NCI-H146 treated with DMSO at 0.1 percent for 48 hours (cell line): ENCODE data around the gene CREBBP.

ENCODE experiments used
- DNase-seq: peaks from one replicate; lab custom pipeline; 2025; ENCODE audit not compliant: unreplicated experiment; lab: John Stamatoyannopoulos, UW

CREBBP gene

DNA sequence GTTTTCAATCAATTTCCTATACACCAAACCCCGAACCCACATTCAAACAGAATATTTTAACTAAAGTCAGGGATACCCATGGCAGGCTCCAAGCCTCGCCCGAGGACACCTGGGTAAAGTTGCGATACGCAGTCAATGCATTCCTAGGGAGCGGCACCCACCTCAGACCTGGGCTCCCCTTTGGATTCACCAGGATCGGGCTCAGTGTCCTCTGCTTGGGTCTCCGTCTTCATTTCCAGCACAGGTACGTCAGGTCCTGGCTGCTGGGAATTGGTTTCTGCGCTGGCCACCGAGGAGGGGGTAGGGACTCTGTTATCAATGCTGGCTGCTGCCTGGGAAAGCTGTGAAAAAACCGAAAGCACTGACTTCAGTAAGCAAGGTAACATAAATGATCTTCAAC lies 111.5 kb downstream of the CREBBP start:
- DNase-seq, result no peak

DNA sequence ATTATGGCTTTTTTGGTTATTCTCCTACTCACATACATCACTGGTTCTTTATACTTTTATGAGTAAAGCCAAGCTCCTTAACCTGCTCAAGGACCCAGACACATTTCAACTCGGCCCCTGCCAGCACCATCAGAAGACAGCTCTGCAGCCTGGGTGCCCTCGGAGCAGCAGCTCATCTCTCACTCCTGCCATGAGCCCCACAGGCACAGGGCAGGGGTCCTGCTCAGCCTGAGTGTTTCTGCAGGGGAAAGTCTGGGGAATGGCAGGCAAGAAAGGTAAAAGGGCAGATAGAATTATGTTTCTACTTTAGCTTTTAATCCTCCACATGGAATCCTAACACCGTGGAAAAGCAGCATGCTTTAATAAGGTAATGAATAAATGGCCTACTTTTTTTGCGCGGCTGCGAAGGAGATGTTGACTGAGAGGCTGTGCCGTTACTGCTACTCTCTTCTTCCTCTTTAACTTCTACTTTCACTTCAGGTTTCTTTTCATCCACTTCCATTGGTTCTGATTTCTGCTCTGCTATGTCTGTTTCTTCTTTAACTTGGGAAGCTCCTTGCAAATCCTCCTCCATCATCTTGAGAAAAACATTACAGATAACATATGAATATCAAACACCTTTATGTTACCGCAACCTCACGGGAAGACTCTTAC lies 113.1 kb downstream of the CREBBP start:
- DNase-seq, result no peak

DNA sequence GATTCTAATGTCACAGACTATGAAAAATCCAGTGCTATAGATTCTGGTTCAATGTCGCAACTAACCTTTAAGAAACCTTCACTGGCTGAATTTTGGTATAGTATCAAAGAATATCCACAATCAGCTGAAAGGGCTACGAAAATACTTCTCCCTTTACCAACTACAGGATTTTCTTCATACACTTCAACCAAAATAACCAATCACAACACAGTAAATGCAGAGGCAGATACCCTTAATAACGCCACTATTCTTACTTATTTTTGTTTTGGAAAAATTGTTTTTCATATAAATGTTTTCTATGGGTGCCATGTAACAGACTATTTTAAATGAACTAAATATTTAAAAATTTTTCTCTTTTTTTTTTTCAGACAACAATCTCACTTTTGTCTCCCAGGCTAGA lies 114.3 kb downstream of the CREBBP start:
- no peak for DNase-seq

DNA sequence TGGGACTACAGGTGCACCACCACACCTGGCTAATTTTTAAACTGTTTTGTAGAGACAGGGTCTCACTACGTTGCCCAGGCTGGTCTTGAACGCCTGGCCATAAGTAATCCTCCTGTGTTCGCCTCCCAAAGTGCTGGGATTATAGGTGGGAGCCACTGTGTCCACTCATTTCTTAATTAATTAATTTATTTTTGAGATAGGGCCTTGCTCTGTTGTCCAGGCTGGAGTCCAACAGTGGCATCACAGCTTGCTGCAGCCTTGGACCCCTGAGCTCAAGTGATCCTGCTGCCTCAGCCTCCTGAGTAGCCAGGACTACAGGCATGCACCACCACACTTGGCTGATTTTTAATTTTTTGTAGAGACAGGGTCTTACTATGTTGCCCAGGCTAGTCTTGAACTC lies 116.1 kb downstream of the CREBBP start:
- no peak for DNase-seq

DNA sequence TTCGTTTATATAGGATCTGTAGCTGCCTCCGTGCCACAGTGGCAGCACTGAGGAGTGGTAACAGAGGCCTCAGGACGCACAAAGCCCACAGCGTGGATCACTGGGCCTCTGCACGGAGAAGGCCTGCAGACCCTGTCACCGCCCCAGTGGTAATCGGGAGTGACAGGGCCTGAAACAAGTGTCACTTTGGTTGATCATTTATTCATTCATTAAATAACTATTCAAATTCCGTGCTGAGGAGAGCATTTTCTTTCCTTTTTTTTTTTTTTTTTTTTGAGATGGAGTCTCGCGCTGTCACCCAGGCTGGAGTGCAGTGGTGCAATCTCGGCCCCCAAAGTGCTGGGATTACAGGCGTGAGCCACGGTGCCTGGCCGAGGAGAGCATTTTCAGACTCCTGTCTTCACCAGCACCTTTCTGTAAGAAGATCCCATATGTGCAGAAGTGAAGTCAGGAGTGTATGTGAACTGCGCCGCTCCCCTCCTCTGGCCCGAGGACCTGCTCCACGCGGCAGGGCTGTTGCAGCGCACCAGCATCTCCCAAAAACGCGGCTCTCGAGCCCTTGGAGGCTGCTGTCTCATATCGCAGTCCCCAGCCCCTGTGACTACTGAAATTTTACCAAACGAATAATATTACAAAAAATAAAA lies 118.3 kb downstream of the CREBBP start:
- DNase-seq, result no peak

DNA sequence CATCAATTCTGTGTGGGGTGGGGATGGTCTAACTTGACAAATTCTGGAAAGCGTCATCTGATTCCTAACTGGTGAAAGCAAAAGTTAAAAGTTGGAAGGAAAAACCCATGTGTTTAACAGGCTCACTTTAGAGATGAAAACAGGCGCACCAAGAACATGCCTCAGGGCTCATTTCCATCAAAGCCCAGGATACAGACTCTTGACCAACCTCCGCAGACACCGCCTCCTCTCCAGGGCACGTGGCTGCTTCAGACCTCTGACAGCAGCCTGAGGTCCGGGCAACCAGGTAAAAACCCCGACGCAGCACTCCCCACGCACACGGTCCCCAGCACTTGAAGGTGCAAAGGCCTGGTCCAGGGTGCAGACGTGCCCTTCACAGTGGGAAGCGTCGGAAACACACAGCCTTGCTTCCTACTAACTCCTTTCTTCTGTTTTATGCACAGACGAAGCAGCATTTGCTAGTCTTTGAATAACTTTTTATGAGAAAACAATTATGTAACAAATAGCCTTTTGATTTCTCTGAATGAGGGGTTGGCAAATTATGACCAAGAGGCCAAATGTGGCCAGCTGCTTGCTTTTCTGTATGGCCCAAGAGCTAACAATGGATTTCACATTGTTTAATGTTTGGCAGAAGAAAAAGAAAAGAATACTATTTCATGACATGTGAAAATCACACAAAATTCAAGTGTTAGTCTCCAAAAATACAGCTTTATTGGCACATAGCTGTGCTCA lies 119.0 kb downstream of the CREBBP start:
- no peak for DNase-seq

DNA sequence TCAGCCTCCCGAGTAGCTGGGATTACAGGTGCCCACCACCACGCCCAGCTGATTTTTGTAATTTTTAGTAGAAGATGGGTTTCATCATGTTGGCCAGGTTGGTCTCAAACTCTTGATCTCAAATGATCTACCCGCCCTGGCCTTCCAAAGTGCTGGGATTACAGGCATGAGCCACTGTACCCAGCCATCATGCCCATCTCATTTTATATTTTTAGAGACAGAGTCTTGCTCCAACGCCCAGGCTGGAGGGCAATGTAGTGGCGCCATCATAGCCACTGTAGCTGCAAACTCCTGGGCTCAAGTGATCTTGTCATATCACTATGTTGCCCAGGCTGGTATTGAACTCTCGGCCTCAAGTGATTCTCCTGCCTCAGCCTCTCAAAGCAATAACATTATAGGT lies 120.0 kb downstream of the CREBBP start:
- no peak for DNase-seq

DNA sequence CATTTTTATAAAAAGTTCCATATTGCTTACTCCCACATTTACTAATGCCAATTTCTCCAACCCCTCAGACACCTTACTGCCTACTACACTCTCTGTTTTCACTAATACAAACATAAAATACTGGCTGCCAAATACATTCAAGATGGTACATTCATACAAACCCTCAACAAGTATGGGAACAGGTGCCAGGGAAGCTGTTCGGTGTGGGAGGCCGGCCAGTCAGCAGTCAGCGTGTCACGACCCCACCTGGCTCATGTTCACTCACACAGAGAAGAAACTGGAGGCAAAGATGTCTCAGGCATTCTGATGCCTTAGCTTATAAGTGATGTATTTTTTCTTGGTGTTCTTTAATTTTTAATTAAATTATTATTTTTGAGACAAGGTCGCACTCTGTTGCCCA lies 120.8 kb downstream of the CREBBP start:
- no peak for DNase-seq

DNA sequence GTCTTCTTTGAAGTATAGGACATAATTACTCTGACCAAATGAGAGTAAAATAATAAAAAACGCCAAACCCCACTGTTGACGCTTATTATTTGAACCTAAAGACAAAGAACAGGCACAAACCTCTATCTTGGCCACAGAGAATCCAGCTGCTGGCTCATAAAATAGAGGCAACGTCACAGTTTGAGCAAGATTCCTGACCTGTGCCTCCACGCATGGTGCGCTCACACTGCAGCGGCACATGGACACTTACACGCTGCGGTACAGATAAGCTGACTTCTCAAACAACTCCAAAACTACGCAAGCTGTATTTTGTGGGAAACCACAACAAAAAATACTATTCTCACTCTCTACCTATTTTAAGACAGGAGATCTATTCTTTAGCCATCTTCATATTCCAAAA lies 124.4 kb downstream of the CREBBP start:
- DNase-seq, result no peak

DNA sequence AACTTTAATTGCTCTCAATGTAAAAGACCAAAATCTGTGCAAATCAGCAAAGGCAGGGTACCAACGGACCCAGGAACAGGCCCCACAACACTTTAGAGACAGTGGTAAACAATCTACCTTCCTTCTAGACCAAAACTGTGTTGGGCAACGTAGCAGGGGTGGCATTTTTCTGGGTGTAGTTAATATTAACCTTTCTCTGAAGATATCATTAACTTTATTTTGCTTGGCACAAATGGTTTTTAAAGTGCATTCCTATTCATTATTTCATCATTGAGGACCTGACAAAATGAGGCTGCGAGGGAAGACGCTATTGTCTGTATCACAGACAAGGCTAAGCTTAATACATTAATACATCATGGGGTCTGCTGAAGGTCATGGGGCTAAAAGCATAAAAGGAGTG lies 125.3 kb downstream of the CREBBP start:
- DNase-seq, result no peak

DNA sequence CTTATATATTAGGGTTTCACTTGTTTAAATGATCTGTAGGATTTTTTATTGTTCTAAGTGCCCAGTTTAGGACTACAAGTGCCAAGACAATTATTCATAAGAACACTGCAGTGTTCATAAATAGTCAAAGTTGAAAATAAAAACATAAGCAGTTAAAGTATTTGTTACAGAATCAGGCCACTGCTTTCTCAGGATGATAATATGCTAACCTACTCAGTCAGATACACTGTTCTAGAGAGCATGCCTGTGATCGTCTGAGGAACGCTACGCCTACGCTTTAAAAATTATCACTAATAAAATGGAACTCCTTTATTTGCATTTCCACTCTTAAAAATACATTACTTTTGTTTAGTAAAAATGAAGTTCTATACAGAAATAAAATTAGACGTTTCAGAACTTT lies 125.7 kb downstream of the CREBBP start:
- no peak for DNase-seq

DNA sequence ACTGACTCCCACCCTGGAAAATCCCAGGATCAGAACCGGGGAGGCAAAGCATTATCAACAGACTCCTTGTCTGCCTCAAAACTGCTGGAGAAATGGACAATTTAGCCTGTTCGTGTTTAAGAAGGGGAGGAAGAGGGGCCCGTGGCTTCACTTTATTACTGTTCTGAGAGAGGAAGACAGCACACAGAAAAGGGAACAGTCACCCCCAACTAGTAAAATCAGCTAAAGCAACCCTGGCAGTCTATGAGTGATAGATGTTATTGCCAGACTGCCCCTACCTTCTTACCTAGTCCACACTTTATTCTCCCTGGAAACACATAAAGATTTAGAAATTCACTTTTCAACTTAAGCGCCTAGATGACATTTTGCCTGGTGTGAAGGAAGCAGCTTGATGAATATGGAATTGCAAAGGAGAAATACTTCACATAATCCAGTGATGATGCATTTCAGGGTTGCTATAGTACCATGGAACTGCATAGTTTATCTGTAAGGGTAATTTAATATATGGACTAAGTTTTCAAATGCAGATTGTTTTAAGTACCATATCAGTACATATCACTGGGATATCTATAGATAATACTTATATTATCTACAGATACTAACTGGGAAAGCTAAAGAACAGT lies 126.3 kb downstream of the CREBBP start:
- no peak for DNase-seq

DNA sequence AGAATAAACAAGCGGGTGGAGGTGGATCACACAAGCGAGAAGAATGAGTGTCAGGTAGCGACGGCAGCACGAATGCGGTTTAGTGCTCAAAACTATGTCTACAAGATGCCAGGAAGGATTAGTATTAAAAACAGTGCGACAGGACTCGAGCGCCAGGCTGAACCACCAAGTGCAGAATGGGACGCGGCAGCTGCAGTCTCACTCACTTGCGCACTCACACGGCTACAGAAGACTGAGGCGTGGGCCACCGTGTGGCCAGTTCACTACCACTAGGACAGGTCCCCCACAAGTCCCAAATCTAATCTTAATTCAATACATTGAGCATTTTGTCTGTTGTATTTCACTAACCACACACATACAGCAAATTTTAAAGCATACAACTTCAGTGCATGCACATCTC lies 127.5 kb downstream of the CREBBP start:
- DNase-seq, result no peak

DNA sequence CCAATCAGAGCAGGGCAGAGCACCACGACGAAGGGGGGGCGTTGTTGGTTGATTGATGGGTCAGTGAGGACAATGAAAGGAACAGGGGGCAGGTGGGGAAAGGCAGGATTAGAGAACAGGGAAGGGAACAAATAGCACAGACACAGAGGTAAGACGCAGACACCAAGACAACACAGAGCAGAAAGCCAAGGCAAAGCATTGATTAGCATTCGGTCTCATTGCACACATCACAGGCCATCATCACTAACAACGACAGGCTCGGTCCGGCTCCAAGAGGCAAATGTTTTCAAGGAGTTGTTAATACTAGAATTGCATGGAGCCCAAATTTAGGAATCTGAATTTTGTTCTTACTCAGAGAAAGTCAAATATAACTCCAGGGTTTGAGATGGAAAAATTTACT lies 128.6 kb downstream of the CREBBP start:
- no peak for DNase-seq

DNA sequence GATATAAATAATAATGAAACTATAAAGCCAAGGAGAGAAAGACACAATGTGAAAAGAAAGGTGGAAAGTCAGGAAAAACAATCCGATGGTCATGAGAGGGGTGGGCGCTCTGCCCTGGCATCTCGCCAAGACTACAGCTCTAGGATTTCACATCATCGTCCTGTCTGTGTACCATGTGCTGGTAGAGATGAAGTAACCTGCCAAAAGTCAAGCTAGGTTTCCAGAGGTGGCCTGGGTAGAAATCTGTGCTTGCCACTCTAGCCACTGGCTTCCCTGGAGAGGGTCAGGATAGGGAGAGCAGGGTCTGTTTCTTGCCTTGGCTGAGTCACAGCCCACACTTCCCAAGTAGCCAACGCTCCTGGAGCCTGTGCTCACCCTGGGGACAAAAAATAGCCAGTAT lies 132.2 kb downstream of the CREBBP start:
- no peak for DNase-seq

DNA sequence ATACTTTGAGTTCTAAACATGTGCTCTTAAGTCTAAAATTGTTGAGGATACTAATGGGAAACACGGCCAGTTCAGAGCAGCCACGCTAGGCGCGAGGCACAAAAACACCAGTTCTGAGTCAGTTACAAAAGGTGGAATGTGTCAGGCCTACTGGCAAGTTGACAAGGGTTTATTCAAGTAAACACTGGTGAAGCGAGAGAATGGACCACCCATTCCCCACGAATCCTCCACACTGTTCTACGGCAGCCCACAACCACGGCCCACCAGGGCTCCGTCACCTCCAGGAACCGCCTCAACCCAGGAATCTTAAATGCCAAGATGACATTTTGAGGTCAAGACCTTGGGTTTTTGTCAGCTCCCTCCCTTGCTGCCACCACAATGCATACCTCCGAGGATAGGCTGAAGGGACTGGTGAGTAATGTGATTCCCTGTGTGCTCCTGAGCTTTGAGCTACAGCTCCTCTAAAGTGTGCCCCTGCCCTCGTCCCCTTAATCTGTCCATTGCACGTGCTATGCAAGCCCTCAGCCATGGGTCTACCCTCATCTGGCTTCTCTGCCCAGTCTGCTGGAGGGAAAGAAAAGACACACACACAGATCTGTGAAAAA lies 134.7 kb downstream of the CREBBP start:
- DNase-seq, result no peak

DNA sequence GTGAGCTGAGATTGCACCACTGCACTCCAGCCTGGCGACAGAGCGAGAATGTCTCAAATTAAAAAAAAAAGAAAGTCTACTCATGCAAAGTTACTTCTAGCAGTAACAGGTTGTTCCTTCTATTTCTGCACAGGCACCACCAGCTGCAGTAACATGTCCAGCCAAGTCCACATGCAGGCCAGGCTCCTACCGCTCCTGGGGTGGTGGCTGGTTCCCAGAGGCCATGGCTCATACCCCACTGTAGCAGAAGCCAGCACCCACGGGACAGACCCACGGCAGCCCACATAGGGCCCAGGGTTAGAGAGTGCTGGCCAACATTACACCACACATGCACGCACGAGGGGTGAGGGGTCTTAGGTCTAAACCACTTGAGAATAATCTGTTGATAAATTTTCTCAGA lies 136.5 kb downstream of the CREBBP start:
- DNase-seq, result no peak

DNA sequence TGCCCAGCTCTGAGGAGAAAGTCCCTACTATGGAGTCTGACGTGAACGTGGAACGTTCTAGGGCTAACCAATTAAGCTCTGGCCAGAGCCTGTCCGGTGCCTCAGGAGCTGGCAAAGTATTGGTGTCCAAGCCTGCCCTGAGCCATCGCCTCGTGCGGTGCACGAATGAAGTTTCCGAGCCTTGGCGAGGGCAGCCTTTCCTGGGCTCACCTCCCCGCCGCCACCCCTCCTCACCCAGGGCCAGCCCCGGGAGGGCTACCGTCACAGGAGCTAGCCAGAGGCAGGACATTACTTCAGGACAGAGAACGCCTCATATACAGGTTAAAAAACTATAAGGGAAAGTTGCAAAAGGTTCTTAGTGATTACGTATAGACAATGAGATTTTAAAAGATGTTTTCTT lies 139.6 kb downstream of the CREBBP start:
- no peak for DNase-seq

DNA sequence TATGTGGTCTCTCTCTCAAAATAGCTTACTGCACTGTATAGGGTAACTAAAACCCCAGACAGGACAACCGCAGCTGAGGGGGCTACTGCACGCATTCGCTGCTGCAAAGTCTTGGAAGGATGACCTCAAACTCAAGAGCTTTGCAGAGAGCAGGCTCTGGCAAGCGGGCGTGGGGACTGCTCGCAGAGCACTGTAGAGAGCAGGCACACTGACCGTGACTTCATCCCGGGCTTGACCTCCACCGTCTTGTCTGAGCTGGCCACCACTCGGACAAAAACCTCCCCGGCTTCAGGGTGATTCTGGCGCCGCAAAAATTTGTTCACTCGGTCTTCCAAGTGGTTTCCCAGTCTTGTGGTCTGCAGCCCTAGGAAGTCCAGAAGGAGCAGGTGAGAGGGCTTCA lies 140.3 kb downstream of the CREBBP start:
- no peak for DNase-seq

DNA sequence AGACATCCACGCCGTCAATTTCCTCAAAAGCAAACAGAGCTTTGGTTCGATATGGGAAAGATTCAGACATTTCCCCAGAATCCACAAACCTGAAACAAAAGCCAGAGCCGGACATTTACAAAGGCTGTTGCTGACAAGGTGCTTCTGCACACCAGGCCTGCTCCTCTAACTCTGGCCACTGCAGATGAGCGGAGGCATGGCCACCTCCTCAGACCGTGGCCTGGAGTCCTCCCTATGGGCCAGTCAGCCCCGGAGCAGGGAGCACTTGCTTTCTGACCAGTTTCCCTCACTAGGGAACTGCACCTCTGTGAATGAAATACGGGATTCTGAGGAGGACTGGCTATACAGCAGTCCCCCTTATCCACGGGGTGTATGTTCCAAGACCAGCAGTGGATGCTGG lies 140.9 kb downstream of the CREBBP start:
- no peak for DNase-seq

DNA sequence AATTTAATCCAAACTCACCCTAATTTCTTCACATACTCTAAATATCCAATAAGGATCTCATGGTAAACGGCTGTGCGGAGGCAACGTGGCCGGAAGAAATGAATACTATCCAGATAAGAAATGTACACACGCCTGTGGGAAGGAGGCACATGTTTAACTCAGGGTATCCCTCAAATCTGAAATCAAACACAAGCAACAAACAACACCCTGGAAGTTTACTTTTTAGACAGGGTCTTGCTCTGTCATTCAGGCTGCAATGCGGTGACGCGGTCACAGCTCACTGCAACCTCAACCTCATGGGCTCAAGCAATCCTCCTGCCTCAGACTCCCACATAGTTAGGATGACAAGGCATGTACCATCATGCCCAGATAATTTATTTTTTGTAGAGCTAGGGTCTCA lies 142.0 kb downstream of the CREBBP start:
- no peak for DNase-seq

DNA sequence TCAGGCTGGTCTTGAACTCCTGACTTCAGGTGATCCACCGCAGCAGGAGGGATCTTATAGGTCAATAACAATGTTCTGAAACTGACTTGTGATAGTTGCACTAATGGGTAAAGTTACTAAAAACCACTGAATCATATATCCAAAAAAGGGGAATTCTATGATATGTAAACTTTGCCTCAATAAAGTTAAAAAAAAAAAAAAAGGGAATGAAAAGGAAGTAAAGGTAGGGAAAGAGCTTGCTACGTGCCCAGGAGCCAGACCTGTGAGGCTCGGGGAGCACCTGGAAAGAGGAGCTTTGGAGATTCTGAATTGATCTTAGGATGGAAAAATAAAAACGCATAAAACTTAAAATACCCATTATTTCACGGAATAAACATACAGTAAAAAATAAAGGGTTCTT lies 142.4 kb downstream of the CREBBP start:
- DNase-seq, result no peak
